Ovary (tissue), 3 donors: ENCODE results near the gene VTA1.

ENCODE experiments used
- CTCF ChIP-seq, 3 donors: fragments of 450-650 bp in 2 of 3; fragments of 200-600 bp in 1 of 3; IDR thresholded peaks; one replicate each; pipeline versions ENCODE4 v1.5.1 to v1.8.0; 2016 to 2022; ENCODE audit warnings: antibody characterized with exemption in 3 of 3, mild to moderate bottlenecking in 1 of 3
- EP300 ChIP-seq: sonication (generic); formaldehyde crosslinking; IDR thresholded peaks from one replicate; pipeline ENCODE4 v1.6.1; 2017; ENCODE audit warnings: antibody characterized with exemption
- POLR2A ChIP-seq: fragments of 450-650 bp; IDR thresholded peaks from one replicate; pipeline ENCODE4 v1.6.1; 2017; ENCODE audit warnings: antibody characterized with exemption, mild to moderate bottlenecking, moderate library complexity
- donor health status: DM: no; HTN: no; CAD: no.

GRCh38 chr6:142238881-142239280, 91.8 kb downstream of the VTA1 start:
- no peak for TF ChIP-seq POLR2A
- TF ChIP-seq CTCF (IDR thresholded peaks at IDR 0.05) = no peak
- TF ChIP-seq EP300 = no peak
